Duodenal mucosa (tissue), 2 donors: ENCODE measurements around the gene MTR.

Experiments used
- H3K27ac ChIP-seq: one replicate; pipeline ENCODE4 v1.7.0; 2013; ENCODE audit warnings: low read depth, low read length
- H3K27me3 ChIP-seq, 2 donors: one replicate each; pipeline ENCODE4 v1.7.0; 2013; ENCODE audit warnings: low read length in 2 of 2, control low read depth in 1 of 2; ENCODE audit not compliant: insufficient read depth in 2 of 2, control insufficient read depth in 1 of 2
- H3K36me3 ChIP-seq, 2 donors: one replicate each; pipeline ENCODE4 v1.7.0; 2013; ENCODE audit warnings: low read length in 2 of 2, control low read depth in 1 of 2; ENCODE audit not compliant: insufficient read depth in 2 of 2, control insufficient read depth in 1 of 2
- H3K4me1 ChIP-seq, 2 donors: one replicate each; pipeline ENCODE4 v1.7.0; 2013; ENCODE audit warnings: low read length in 2 of 2, control low read depth in 1 of 2; ENCODE audit not compliant: insufficient read depth in 2 of 2, control insufficient read depth in 1 of 2
- H3K4me3 ChIP-seq, 2 donors: one replicate each; pipeline ENCODE4 v1.7.0; 2013; ENCODE audit warnings: low read length in 2 of 2, low read depth in 1 of 2
- H3K9ac ChIP-seq, 2 donors: one replicate each; pipeline ENCODE4 v1.7.0; 2013; ENCODE audit warnings: low read length in 2 of 2, low read depth in 1 of 2
- H3K9me3 ChIP-seq, 2 donors: one replicate each; pipeline ENCODE4 v1.7.0; 2013; ENCODE audit warnings: low read length in 2 of 2, control low read depth in 1 of 2; ENCODE audit not compliant: control insufficient read depth in 1 of 2

MTR gene

GRCh38 chr1:236773919-236774318 is 21.2 kb upstream of the MTR start:
- Histone ChIP-seq H3K4me1 (no peaks in the 10 kb centered on the region), H3K9me3 (no peaks in the 10 kb centered on the region), H3K27ac (no peak overlapping the region), H3K27me3 (no peaks in the 10 kb centered on the region), H3K9ac (no peak overlapping the region), H3K4me3 (no peak overlapping the region), H3K36me3 (no peaks in the 10 kb centered on the region)

- no peaks in the 10 kb centered on the region for H3K36me3 ChIP-seq
- no peak overlapping the region for H3K9ac ChIP-seq
- no peaks in the 10 kb centered on the region for H3K27me3 ChIP-seq
- no peaks in the 10 kb centered on the region for H3K9me3 ChIP-seq
- no peaks in the 10 kb centered on the region for H3K4me1 ChIP-seq
- H3K4me3 ChIP-seq, result no peak overlapping the region
- H3K27ac ChIP-seq, result no peak overlapping the region
Measured at GRCh38 chr1:236774926-236775325, 20.2 kb upstream of the MTR start.

- Histone ChIP-seq H3K4me3 (no peak overlapping the region), H3K9ac (no peak overlapping the region), H3K4me1 (no peaks in the 10 kb centered on the region)
Measured at GRCh38 chr1:236779312-236779711, 15.8 kb upstream of the MTR start.

GRCh38 chr1:236785477-236785876 is 9.6 kb upstream of the MTR start:
- H3K27me3 ChIP-seq, result no peaks in the 10 kb centered on the region
- no peak overlapping the region for H3K9ac ChIP-seq
- H3K27ac ChIP-seq, result no peak overlapping the region
- H3K9me3 ChIP-seq, result no peaks in the 10 kb centered on the region
- no peaks in the 10 kb centered on the region for H3K36me3 ChIP-seq
- no peaks in the 10 kb centered on the region for H3K4me1 ChIP-seq
- H3K4me3 ChIP-seq, result no peak overlapping the region

More at GRCh38 chr1:236779312-236779711, 15.8 kb upstream of the MTR start:
- no peaks in the 10 kb centered on the region for H3K36me3 ChIP-seq
- H3K27ac ChIP-seq, result no peak overlapping the region
- no peaks in the 10 kb centered on the region for H3K27me3 ChIP-seq
- no peaks in the 10 kb centered on the region for H3K9me3 ChIP-seq

GRCh38 chr1:236786453-236786852 is 8.6 kb upstream of the MTR start:
- Histone ChIP-seq H3K27me3 (no peaks in the 10 kb centered on the region), H3K9ac (no peak overlapping the region), H3K4me3 (no peak overlapping the region), H3K9me3 (no peaks in the 10 kb centered on the region), H3K4me1 (no peaks in the 10 kb centered on the region), H3K36me3 (no peaks in the 10 kb centered on the region), H3K27ac (no peak overlapping the region)

- Histone ChIP-seq H3K27ac (peak overlapping the region; percentile 24), H3K9ac (peak overlapping the region; percentile 56 to 82), H3K9me3 (no peaks in the 10 kb centered on the region), H3K4me3 (peak overlapping the region; percentile 95 to 96), H3K27me3 (no peaks in the 10 kb centered on the region), H3K4me1 (peaks cover 6 to 8% of the 10 kb centered on the region in 2 donors), H3K36me3 (no peaks in the 10 kb centered on the region)
Measured at GRCh38 chr1:236794585-236795034, 482 bp upstream of the MTR start.

GRCh38 chr1:236795757-236796667 is 920 bp downstream of the MTR start:
- no peaks in the 10 kb centered on the region for H3K9me3 ChIP-seq
- peaks cover 8 to 10% of the 10 kb centered on the region in 2 donors for H3K4me1 ChIP-seq
- no peaks in the 10 kb centered on the region for H3K27me3 ChIP-seq
- peak overlapping the region; percentile 82 to 89 for H3K9ac ChIP-seq
- peak overlapping the region; percentile 89 for H3K27ac ChIP-seq
- peak overlapping the region; percentile 95 to 96 for H3K4me3 ChIP-seq
- H3K36me3 ChIP-seq, result no peaks in the 10 kb centered on the region

- peaks cover 0 to 4% of the 10 kb centered on the region in 2 donors for H3K36me3 ChIP-seq
- no peak overlapping the region for H3K4me3 ChIP-seq
- no peak overlapping the region for H3K27ac ChIP-seq
- no peaks in the 10 kb centered on the region for H3K9me3 ChIP-seq
- H3K27me3 ChIP-seq, result no peaks in the 10 kb centered on the region
- H3K9ac ChIP-seq, result no peak overlapping the region
- peaks cover 8 to 15% of the 10 kb centered on the region in 2 donors for H3K4me1 ChIP-seq
Measured at GRCh38 chr1:236799001-236799400, 3.9 kb downstream of the MTR start.

GRCh38 chr1:236800002-236800620 is 5.0 kb downstream of the MTR start:
- H3K4me3 ChIP-seq, result no peak overlapping the region
- peaks cover 2 to 4% of the 10 kb centered on the region in 2 donors for H3K36me3 ChIP-seq
- no peaks in the 10 kb centered on the region for H3K9me3 ChIP-seq
- no peaks in the 10 kb centered on the region for H3K27me3 ChIP-seq
- no peak overlapping the region for H3K27ac ChIP-seq
- H3K9ac ChIP-seq, result no peak overlapping the region
- H3K4me1 ChIP-seq, result peaks cover 8 to 15% of the 10 kb centered on the region in 2 donors

- Histone ChIP-seq H3K36me3 (peaks cover 5 to 8% of the 10 kb centered on the region in 2 donors), H3K9ac (no peak overlapping the region), H3K9me3 (no peaks in the 10 kb centered on the region), H3K4me3 (no peak overlapping the region), H3K27ac (no peak overlapping the region), H3K4me1 (peaks cover 8 to 15% of the 10 kb centered on the region in 2 donors), H3K27me3 (no peaks in the 10 kb centered on the region)
Measured at GRCh38 chr1:236800623-236801022, 5.5 kb downstream of the MTR start.
